Stomach (tissue), 4 donors: Measurements from ENCODE around the gene PCDHB11.

Source experiments
- POLR2AphosphoS5 ChIP-seq, 3 donors: sonication (generic); formaldehyde crosslinking; IDR thresholded peaks; one replicate each; pipeline ENCODE4 v1.6.1; 2016; ENCODE audit warnings: antibody characterized with exemption in 3 of 3
- TF ChIP-seq, protein P1 (sequence below), 7 experiments: fragments of 450-650 bp in 4 of 7; fragments of 200-600 bp in 3 of 7; sonication (generic) in 3 of 7; IDR thresholded peaks; one replicate each; pipeline ENCODE4 v1.5.1; 2016 to 2019; ENCODE audit warnings: antibody characterized with exemption in 7 of 7, control low read depth in 2 of 7, mild to moderate bottlenecking in 1 of 7

GRCh38 chr5:141150993-141151325, 48.5 kb upstream of the PCDHB11 start:
- TF ChIP-seq POLR2AphosphoS5 (IDR thresholded peaks at IDR 0.05) = no peak
- TF ChIP-seq, protein P1, sequence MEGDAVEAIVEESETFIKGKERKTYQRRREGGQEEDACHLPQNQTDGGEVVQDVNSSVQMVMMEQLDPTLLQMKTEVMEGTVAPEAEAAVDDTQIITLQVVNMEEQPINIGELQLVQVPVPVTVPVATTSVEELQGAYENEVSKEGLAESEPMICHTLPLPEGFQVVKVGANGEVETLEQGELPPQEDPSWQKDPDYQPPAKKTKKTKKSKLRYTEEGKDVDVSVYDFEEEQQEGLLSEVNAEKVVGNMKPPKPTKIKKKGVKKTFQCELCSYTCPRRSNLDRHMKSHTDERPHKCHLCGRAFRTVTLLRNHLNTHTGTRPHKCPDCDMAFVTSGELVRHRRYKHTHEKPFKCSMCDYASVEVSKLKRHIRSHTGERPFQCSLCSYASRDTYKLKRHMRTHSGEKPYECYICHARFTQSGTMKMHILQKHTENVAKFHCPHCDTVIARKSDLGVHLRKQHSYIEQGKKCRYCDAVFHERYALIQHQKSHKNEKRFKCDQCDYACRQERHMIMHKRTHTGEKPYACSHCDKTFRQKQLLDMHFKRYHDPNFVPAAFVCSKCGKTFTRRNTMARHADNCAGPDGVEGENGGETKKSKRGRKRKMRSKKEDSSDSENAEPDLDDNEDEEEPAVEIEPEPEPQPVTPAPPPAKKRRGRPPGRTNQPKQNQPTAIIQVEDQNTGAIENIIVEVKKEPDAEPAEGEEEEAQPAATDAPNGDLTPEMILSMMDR (IDR thresholded peaks at IDR 0.05) = no peak
